A549 (cell line): ENCODE results near the gene SLF2.

ENCODE experiments used
- POLR2A ChIP-seq: IDR thresholded peaks from 2 replicates; pipeline ENCODE4 v1.6.1; 2012; ENCODE audit warnings: mild to moderate bottlenecking, low read length
- RFX5 ChIP-seq: fragments of 450-650 bp; IDR thresholded peaks from 2 replicates; pipeline ENCODE4 v1.7.1; 2014; ENCODE audit warnings: antibody characterized with exemption, mild to moderate bottlenecking, moderate library complexity
- RNF2 ChIP-seq: fragments of 200-600 bp; sonication (generic); IDR thresholded peaks from 2 replicates; pipeline ENCODE4 v1.6.1; 2016; ENCODE audit warnings: low read depth, mild to moderate bottlenecking, antibody characterized with exemption, moderate library complexity, borderline replicate concordance
- ZSCAN20 ChIP-seq: fragments of 250-450 bp; sonication (Bioruptor Pico); IDR thresholded peaks from 2 replicates; pipeline ENCODE4 v1.8.0; 2022; ENCODE audit warnings: mild to moderate bottlenecking, moderate library complexity
- TF ChIP-seq, protein P1 (sequence below): fragments of >200 bp; sonication (Bioruptor Twin); formaldehyde crosslinking; IDR thresholded peaks from 3 replicates; pipeline ENCODE4 v1.5.1; 2016

GRCh38 chr10:101013365-101013825 is 100.6 kb downstream of the SLF2 start:
- TF ChIP-seq RNF2: no peak
- TF ChIP-seq ZSCAN20 (CRISPR knock-in tag): no peak
- TF ChIP-seq RFX5: no peak
- TF ChIP-seq, protein P1, sequence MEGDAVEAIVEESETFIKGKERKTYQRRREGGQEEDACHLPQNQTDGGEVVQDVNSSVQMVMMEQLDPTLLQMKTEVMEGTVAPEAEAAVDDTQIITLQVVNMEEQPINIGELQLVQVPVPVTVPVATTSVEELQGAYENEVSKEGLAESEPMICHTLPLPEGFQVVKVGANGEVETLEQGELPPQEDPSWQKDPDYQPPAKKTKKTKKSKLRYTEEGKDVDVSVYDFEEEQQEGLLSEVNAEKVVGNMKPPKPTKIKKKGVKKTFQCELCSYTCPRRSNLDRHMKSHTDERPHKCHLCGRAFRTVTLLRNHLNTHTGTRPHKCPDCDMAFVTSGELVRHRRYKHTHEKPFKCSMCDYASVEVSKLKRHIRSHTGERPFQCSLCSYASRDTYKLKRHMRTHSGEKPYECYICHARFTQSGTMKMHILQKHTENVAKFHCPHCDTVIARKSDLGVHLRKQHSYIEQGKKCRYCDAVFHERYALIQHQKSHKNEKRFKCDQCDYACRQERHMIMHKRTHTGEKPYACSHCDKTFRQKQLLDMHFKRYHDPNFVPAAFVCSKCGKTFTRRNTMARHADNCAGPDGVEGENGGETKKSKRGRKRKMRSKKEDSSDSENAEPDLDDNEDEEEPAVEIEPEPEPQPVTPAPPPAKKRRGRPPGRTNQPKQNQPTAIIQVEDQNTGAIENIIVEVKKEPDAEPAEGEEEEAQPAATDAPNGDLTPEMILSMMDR: no peak
- TF ChIP-seq POLR2A: no peak
